Kidney epithelial cell (primary cell): ENCODE results near the gene CELF2. TPM values are rescaled to one million over a fixed set of nuclear protein-coding genes. Genes with fewer than 3 reads are reported as not detected.

ENCODE experiments used
- DNase-seq: peaks from one replicate; pipeline ENCODE4 v3.0.0-alpha.2; 2010; ENCODE audit warnings: low read depth
- H3K27me3 ChIP-seq: 2 replicates; pipeline ENCODE4 v1.6.0; 2011; ENCODE audit warnings: low read length; ENCODE audit not compliant: control insufficient read depth, insufficient read depth
- H3K36me3 ChIP-seq: 2 replicates; pipeline ENCODE4 v1.5.1; 2011; ENCODE audit warnings: low read length; ENCODE audit not compliant: control insufficient read depth, insufficient read depth
- H3K4me3 ChIP-seq: 2 replicates; pipeline ENCODE4 v1.5.1; 2011; ENCODE audit warnings: low read depth, mild to moderate bottlenecking, control low read depth, low read length
- CTCF ChIP-seq: IDR thresholded peaks from 2 replicates; pipeline ENCODE4 v1.5.1; 2011; ENCODE audit warnings: mild to moderate bottlenecking, moderate library complexity, low read length, control low read depth, inconsistent platforms; ENCODE audit not compliant: insufficient read depth, poor library complexity, severe bottlenecking
- total RNA-seq: library from RNA; depleted of rRNA; stranded (reverse); fragments of >200 nt; gene quantifications from 2 replicates; pipeline ENCODE4 v1.2.3, GENCODE V29; 2015

CELF2 gene
- total RNA-seq, 1 donor from 2014 or later = 15.2 TPM

DNA sequence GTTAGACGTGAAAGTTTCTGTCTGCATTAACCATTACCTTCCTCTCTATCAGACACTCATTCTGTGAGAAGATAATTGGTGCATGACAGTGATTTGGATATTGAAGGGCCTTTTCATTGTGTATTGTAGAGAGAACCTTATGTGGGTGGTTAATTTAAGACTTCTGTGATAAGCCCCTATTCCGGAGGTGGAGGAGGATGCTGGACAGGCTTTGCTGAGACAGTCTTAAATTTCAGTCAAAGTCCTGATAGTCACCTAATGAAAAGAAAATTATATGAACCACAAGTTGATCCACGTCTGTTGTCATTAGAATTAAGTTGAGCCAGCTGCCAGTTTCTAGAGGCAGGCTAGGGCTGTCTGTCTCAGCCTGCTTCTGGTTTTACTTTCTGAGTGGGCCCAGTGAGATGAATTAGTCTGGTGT is 62.9 kb downstream of the CELF2 start:
- TF ChIP-seq CTCF = no peak
- Histone ChIP-seq H3K4me3 (no peak overlapping the region), H3K36me3 (no peaks in the 10 kb centered on the region), H3K27me3 (no peaks in the 10 kb centered on the region)
- no peak for DNase-seq

DNA sequence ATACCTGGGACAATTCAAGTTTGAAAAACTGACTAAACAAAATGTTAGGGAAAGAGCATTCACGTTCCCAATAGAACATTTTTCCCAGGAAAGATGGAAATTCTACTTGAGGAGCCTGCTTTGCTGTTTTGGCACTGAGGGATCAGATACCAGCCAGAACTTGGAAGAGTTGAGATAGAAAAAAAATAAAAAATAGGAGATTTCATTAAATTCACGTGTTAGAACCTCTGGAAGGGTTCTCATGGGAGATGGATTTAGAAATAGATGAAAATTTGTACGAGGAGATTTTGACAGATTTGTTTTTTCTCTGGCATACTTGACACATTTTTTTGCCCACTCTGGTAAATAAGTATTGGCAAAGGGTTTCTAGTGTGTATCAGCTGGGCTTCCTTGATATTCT is 63.7 kb downstream of the CELF2 start:
- H3K4me3 ChIP-seq = no peak overlapping the region
- no peak for DNase-seq
- no peaks in the 10 kb centered on the region for H3K36me3 ChIP-seq
- TF ChIP-seq CTCF = no peak
- H3K27me3 ChIP-seq = no peaks in the 10 kb centered on the region

DNA sequence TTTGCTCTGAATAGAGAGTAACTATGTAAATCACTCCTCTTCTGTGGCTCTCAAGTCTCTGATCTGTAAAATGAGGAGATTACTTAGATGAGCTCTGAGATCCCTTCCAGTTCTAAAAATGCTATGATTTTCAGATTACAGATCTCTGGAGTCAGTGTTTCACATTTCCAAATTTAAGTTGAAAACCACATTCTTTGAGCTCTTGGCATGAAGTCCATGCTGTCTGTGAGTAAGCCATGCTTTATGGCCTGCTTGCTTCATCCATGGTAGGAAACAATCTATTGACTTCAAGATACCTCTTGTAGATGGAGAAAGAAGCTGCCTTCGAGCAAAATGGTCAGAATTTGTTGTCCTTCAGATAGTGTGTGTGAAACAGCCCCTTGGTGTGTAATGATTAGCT is 64.9 kb downstream of the CELF2 start:
- DNase-seq = no peak
- Histone ChIP-seq H3K4me3 (no peak overlapping the region), H3K27me3 (no peaks in the 10 kb centered on the region), H3K36me3 (no peaks in the 10 kb centered on the region)
- no peak for TF ChIP-seq CTCF

DNA sequence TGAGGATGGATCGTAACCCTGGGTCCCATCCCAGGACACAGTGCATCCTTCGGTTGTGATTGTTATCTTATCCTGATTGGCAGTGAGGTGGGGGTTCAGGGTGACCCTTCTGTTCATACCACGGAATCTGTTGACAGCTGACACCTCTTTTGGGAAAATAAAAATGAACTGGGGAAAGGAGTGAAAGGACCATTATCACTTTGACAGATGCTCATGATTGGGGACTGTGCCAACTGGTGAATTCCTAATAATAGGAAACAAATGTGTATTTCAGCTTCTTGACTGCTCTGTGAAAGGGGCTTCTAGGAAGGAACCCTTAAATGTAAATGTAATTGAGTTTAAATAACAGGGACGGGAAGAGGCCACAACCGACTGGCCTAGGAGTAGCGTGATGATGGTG is 65.4 kb downstream of the CELF2 start:
- no peak overlapping the region for H3K4me3 ChIP-seq
- no peaks in the 10 kb centered on the region for H3K27me3 ChIP-seq
- TF ChIP-seq CTCF = no peak
- DNase-seq = no peak
- no peaks in the 10 kb centered on the region for H3K36me3 ChIP-seq

- Histone ChIP-seq H3K27me3 (no peaks in the 10 kb centered on the region), H3K4me3 (no peak overlapping the region), H3K36me3 (no peaks in the 10 kb centered on the region)
- no peak for DNase-seq
- no peak for TF ChIP-seq CTCF
Observed at GRCh38 chr10:11085545-11085944, 67.9 kb downstream of the CELF2 start.

DNA sequence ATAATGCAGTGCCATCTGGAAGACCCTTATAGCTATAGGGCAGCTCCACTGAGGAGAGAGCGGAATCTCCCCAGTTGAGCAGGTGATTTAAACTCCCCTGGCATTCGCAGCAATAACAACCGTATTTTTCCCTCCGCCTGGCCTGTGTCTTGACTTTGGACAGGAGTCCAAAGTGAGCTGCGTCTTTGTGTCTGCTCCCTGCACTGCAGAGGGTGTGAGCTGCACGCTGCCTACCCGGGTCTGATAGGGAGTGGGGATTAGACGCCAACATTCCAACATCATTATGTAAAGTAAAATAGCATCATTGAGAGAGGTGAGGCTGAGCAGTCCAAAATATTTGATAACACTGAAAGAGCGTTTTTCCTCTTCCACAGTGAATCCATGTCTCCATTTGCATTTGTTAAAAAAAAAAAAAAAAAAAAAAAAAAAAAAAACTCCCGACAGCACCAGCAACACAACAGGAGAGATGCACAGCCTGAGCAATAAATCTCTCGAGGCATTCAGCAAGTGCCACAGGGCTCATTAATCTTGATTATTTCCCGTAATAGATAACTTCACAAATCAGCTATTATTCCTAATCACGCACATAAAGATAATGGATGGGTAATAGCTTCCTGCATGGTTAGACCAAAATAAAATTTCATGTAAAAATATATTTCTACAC is 68.6 kb downstream of the CELF2 start:
- Histone ChIP-seq H3K27me3 (no peaks in the 10 kb centered on the region), H3K4me3 (no peak overlapping the region), H3K36me3 (no peaks in the 10 kb centered on the region)
- DNase-seq = no peak
- no peak for TF ChIP-seq CTCF
